Activated CD4-positive, alpha-beta T cell treated with anti-CD3 and anti-CD28 coated beads, Interleukin-2, Interleukin-4, amounts not matched to agents 100 ng/mL and 50 ng/mL, durations not matched to agents 16 hours and 8 hours (primary cell): ENCODE measurements around the gene ZW10.
"Not testable (repeated sequence)": the region's sequence is repeated elsewhere in the genome, so short reads cannot be mapped to it uniquely, and the experiment has no call there.

Source experiments
- DNase-seq: peaks from one replicate; pipeline ENCODE4 v3.0.0-alpha.2; 2020; ENCODE audit warnings: low spot score

The ZW10 gene

DNA sequence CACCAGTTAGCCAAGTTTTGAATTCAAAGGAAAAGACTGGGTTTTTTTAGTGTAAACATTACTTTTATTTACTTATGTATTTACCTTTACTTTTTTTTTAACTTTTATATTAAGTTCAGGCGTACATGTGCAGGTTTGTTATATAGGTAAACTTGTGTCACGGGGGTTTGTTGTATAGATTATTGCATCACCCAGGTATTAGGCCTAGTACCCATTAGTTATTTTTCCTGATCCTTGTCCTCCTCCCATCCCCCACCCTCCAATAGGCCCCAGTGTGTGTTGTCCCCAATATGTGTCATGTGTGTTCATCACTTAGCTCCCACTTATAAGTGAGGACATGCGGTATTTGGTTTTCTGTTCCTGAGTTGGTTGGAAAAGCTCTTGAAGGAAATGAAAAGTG is 20.6 kb downstream of the ZW10 start:
- no peak for DNase-seq

DNA sequence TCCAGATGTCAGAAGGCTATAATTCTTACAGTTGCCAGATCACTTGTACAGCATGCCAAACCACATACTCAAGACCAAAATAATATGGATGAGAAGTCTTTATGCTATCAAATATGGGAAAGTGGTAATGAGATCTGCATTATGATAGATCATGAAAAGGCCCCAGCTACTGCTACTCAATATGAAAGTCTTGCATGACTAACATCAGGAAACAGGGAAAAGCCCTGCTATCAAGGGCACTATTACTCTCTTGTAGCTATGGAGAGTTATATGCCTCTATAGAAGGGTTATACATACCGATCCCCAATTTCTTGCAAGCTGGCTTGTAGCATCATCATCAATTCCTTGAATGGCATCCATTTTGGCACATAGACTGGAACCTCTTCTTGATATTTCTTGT is 37.2 kb downstream of the ZW10 start:
- DNase-seq = peak; percentile 51

DNA sequence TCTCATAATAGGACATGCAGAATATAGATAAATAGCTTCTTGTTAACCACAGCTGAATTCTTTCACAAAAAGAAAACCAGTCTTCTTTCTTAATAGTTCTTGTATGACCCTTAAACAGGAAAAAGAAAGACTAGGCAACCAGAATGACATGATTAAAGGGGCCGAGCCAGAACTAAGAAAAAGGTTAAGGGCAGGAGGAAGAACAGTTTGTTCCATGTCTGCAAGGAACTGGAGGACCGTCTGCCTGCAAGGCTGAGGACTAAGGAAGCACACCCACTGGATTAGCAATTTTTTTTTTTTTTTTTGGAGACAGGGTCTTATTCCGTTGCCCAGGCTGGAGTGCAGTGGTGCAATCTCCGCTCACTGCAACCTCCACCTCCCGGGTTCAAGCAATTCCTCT is 41.4 kb downstream of the ZW10 start:
- no peak for DNase-seq

DNA sequence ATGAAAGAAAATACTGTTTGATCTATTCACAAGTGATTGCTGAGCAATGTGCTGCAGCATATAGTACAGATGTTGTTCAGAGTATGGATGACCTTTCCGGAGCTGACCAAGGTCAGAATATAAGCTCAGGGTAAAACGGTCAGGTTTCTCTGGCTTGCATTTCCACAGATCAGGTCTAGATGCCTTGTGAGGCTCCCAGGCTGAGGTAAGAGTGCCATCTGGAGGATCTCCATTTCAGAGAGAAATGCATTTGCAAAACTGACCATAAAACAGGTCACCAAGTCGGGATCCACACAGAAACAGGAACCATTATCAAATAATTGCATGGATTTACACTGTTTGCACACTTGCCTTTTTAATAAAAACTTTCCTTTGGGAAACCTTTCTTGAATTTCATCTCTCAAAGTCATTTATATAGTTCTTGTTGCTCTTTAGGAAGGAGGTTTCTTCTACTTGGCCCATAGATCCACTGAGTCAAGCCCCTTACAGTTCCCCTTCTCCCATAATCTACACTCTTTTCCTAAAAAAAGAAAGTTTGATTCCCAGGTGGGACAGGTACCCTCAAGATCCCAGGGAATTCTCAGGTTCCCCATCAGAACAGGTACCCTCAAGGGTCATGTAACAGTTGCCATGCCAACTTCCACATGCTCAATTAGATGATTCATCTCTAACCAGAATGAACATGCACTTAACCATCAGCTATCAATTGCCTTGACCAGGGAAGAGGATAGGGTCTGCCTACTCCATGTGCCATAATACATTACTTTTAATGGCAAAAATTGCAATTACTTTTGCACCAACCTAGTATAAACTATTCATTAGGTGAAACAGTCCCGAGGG is 42.4 kb downstream of the ZW10 start:
- DNase-seq = peak; percentile 44

DNA sequence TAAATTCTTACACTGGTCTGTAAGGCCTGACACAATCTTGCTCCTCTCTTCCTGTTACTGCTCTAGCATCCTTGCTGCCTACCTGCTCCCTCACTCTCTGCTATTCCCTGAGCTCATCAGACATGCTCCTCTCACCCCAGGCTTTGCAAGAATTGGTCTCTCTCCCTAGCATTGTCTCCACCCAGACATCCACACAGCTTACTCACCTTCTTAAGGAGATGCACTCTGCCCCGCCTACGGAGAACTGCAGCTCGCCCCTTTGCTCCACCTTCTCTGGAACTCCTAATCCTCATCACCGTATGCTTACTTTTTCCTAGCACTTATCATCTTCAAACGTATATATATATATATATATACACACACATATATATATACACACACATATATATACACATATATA is 44.0 kb downstream of the ZW10 start:
- no peak for DNase-seq

DNA sequence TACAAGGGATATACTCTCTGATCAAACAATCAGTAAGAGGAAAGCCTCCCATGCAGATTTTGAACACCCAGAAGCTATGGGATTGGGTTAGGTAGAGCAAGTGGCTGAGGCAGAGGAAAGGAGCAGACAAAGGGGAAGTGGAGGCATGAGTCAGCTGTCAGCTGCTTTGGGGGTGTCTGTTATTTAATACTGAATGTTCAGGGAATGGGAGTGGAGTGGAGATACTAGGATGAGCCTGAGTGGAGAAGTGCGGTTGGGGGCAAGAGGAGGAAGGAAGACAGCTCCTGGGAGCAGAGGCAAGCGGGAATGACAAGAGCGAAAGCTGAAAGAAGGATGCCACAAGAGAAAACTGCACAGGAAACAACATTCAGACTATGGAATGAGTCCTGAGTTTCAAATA is 44.7 kb downstream of the ZW10 start:
- DNase-seq = no peak

DNA sequence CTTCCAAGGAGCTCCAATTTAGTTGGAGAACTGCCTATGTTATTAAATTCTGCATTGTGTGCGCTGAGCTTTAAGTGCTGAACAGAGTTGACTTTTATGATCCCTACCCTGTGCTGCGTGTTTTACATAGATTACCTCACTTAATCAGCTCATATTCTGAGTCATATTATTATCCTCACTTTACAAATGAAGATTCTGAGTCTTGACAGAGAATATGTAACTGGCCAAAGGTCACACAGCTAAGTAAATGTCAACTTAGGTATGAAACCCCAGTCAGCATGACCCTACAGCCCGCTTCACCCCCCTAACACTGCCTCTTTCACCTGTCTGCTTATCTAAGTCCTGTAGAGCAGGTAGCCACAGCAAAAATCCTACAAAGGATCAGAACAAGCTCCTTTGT is 47.6 kb downstream of the ZW10 start:
- DNase-seq = no peak

DNA sequence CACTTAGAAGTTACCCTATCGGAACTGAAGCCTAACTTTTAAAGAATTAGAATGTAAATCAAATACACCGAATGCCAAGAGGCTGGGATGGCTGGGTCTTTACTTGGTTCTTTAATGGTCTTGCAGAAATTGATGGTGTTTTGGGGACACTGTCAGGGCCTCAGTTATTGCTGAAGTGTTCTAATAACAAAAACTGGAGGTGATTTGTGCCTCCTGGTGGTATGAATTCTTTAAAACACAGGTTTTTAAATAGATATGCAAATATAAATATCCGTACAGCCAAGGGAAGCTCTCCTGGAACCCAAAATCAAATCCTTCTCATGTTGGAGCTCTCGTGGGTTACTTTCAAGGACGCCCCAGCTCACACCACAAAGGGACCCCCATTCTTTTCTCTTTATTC is 48.1 kb downstream of the ZW10 start:
- no peak for DNase-seq

DNA sequence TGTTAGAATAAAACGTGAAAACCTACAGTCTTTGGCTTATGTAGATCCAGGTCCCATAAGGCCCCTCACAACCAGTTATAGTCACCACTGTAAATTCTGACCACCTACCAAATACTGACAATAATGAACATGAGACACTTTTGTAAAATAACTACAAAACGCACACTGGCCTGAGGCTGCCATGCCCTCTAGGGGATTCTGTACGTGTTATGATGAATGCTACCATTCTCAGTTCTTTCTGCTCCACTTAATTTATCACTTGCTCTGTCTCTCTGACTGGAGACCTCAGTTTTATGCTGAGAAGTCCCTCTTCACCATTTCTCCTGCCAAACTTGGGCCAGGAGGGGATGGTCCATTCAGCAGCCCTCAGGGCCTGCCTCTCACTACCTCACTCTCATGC is 48.7 kb downstream of the ZW10 start:
- no peak for DNase-seq

DNA sequence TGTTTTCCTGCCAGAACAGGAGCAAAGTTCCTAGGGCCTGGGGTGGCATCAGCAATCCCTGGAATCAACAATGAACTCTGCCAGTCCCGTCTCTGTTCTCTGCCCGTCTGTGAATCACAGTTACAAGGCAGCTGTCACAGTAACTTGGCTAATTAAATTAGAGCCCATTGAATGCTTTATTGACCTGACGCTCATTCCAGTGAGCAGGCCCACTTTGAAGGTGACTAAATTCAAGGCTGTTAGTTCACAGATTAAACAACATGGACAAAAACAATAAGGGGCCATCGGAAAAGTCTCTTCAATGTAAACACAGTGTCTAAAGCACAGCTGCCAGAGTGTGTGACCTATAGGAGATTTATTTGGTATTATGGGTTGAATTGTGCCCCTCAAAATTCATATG is 49.7 kb downstream of the ZW10 start:
- DNase-seq = no peak

DNA sequence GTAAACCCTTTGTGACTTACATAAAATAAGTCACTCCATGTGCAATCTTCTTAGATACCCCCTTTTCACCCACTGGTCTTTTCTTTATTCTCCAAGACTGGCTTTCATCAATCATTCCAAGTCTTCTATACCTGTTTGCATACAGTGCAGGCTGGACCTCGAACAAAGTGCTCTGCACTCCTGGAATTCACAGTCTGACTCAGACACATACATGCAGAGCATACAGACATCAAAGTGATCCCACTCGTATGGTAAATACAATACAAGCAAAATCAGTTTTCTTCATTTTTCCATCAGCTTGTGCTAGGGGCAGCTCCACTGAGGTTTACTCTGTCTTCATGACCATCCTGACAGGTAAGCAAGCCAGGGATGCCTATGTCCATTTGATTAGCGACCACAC is 50.6 kb downstream of the ZW10 start:
- no peak for DNase-seq

DNA sequence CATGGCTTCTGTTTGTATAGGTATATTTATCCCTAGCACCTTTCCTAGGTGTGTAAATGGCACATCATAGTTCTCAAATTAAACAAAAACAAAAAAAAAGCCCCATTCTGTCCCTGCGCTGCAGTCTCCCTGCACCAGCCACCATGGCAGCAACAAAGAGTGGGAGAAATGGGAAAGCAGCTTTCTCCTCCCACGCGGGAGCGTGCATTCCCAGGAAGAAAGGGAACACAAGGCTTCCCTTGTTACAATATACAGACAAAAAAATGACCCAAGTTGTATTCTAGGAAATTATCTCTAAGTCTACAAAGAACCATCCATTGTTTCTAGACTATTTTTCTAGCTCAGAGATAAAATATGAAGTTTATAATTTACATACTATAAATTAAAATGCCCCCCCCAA is 51.3 kb downstream of the ZW10 start:
- DNase-seq = no peak

DNA sequence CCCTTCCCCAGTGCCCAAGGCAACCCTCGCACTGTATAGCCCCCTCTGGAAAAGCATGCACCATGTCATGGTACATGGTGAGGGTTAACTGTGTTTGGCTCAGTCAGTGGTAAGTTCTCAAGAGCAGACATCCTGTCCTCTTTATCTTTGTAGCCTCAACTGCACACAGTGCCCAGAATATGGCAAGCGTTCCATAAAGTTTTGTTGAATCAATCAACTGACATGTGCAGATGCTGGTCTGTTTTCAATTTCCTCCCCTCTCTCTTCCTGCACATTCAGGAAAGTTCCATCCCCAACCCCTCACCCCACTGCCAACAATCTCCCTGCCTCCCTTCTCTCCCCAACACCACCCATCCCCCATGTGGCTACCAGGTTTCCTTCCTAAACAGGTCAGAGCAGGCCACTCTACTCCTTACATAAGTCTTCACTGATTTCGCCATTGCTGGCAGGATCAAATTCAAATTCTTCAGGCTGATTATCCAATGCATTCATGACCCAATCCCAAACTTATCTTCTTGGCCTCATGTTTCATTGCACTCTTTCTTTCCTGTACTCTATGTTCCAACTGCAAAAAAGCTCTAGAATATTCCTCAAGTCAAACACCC is 51.9 kb downstream of the ZW10 start:
- DNase-seq = no peak

DNA sequence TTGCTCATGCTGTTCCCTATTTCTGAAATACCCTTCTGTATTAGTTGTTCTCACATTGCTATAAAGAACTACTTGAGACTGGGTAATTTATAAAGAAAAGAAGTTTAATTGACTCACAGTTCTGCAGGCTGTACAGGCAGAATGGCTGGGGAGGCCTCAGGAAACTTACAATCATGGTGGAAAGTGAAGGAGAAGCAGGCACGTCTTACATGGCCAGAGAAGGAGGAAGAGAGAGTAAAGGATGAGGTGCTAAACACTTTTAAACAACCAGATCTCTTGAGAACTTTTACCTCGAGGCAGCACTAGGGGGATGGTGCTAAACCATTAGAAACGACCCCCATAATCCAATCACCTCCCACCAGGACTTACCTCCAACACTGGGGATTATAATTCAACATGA is 53.0 kb downstream of the ZW10 start:
- DNase-seq = not testable (repeated sequence)

DNA sequence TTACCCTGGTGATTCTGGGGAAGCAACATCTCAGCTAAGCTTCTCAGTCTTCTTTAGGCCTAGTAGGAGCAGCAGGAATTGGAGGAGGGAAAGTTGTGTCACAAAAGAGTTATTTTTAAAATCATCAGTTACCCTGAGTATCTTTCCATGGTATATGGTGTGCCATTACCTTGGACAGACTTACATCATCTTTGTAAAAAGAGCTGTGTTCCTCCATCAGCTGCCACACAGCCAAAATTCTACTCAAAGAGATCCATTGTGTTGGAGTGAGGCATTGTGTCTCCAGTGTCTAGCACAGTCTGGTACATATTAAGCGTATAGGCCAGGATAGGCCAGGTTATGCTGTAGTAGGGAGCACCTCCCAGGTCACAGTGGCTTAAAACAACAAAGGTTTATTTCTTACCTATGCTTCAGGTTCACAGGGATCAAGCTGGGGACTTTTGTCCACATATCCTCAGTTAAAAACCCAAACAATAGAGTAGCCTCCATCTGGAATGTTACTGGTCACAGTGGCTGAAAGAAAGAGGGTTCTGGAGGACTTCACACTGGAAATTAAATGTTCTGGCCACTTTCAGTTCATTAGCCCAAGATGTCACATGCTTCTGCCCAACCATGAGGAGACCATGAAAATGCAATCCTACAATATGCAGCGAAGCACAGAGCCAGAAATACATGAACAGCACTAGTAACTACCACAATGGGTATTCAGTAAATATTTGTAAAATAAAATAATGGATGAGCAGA is 57.4 kb downstream of the ZW10 start:
- DNase-seq = no peak

DNA sequence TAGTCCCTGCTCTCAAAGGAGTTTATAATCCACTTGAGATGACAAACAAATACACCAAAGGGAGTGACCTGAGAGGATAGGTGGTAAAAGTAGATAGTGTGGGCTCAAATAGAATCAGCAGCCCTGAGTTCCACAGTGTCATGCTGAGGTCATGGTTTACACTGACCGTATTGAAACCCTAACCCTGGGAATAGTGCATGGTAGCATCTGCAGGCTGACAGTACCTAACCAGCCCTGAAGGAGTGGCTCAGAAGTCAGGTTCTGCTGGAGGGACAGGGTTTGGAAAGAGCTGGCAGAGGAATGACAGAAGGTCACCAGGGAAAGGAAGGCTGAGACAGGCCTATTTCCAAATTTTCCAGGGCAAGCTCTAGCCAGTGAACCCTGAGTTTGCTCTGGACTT is 58.2 kb downstream of the ZW10 start:
- DNase-seq = no peak

DNA sequence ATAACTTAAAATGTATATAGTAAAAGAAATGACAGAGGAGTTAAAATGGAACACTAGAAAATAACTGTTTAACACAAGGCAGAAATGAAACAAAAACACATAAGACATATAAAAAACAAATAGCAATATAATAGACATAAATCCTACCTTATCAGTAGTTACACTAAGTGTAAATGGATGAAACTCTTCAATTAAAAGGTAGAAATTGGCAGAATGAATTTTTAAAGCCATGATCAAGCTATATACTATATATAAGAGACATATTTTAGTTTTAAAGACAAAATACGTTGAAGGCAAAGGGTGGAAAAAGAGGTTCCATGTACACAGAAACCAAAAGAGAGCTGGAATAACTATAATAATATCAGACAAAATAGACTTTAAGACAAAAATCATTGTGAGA is 62.5 kb downstream of the ZW10 start:
- DNase-seq = no peak

DNA sequence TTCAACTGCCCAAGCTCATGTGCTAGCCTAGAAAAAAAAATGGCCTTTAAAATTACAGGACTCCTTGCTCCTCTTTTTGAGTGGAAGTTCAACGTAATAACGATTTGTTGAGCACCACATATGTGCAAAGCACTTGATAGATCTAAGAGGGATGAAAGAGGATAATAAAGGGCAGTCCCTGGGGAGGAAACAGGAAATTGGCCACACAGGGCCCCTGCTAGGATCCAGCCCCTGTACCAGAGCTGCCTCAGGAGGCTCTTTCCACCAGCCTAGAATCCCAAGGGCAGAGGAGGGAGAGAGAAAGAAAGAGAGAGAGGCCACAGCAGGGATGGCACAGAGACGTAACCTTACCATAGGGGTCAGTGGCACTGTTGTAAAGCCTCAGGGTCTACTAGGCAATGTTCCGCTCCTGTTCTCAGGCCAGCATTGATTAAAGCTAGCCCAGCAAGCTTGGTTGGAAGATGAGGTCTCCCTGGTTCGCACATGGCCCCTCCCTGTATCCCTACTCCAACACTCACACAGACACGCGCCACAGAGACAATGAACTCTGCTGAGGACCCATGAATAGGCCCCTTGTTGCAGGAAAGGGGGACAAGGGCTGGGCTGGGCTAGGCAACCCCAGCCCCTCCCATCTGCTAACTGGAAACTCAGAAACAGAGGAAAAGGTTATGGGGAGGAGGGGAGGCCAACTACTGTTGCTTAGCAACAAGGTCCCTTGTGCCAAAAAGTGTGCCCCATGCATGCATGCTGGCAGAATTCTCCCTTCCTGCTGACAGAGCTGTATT is 67.4 kb downstream of the ZW10 start, which contains the start of gene TMPRSS5:
TSS of gene TMPRSS5 (minus strand) at position 438 of the 785 bp plus-strand sequence. CDS start at position 354, 84 bp downstream.
- no peak for DNase-seq

DNA sequence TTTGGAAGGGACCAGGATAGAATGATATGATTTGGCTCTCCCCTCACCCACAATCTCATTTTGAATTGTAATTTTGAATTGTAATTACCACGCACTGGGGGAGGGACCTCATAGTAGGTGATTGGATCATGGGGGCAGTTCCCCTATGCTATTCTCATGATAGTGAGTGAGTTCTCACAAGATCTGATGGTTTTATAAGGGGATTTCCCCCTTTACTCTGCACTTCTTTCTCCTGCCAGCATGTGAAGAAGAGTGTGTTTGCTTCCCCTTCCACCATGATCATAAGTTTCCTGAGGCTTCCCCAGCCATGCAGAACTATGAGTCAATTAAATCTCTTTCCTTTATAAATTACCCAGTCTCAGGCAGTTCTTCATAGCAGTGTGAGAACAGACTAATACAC is 69.9 kb downstream of the ZW10 start:
- not testable (repeated sequence) for DNase-seq

DNA sequence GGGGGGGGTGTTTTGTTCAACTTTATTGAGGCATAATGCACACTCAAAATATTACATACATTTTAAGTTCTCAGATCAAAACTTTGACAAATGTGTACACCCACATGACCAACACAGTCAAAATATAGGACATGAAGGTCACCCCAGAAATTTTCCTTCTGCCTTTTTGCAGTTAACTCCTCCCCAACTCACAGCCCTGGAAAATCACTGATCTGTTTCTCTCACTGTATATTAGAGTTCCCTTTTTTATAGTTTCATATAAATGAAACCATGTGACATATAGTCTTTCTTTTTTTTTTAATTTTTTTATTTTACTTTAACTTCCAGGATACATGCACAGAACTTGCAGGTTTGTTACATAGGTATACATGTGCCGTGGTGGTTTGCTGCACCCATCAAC is 72.0 kb downstream of the ZW10 start:
- no peak for DNase-seq

DNA sequence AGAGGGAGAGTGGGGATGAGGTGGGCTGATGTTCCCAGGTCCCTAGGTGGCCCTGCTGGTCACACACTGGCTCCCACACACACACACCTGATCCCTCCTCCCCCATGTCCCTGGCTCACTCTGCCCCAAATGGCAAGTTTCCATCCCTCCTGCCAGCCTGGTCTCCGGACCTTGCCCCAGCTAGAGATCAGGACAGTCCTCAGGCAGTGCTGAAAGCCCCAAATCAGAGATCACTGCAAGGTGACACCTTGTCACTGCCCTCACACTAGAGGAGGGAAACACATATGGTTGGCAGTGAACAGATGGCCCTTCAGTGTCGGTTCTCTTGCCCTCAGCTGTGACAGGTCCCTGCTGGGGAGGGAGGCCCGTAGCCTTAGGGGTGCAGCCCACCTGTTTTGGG is 75.0 kb downstream of the ZW10 start:
- DNase-seq = no peak

DNA sequence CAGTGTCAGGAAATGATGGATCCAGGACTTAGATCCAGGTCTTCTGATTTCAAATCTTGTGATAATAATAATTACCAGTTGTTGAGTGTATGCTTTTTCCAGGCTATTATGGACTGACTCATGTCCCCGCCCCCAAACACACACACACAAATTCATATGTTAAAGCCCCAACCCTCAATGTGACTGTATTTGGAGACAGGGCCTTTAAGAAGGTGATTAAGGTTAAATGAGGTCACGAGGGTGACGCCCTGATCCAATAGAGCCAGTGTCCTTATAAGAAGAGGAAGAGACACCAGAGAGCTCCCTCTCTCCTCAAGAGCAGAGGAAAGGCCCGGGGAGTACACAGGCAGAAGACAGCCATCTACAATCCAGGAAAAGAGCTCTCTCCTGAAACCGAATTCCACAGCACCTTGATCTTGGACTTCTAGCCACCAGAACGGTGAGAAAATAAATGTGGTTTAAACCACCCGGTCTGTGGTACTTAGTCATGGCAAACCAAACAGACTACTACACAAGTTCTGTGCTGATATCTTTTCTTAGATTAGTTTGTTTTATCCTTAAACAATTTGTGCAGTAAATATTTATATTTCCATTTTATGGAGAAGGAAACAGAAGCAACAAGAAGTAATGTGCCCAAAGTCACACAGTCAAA is 75.6 kb downstream of the ZW10 start:
- no peak for DNase-seq
